OCI-LY3 (cell line): Measurements from ENCODE around the gene FGD3.
"Not testable (repeated sequence)": the region's sequence is repeated elsewhere in the genome, so short reads cannot be mapped to it uniquely, and the experiment has no call there.

ENCODE experiments used
- H2AFZ ChIP-seq: fragments of 200-600, 300-600 bp; shearing (Covaris generic); 2 replicates; pipeline ENCODE4 v1.6.0; 2014; ENCODE audit warnings: antibody characterized with exemption, low read depth, low read length
- H3K27ac ChIP-seq: fragments of 200-600, 300-600 bp; sonication (generic); 2 replicates; pipeline ENCODE4 v1.5.1; 2014; ENCODE audit warnings: mild to moderate bottlenecking, low read length, moderate library complexity, mixed read lengths
- H3K27me3 ChIP-seq: fragments of 200-600, 300-600 bp; sonication (generic); 2 replicates; pipeline ENCODE4 v1.6.1; 2014; ENCODE audit warnings: low read depth, low read length, mixed read lengths
- H3K36me3 ChIP-seq: fragments of 200-600, 300-600 bp; sonication (generic); replicated peaks from 2 replicates; pipeline ENCODE3; 2014; ENCODE audit warnings: low read depth, low read length, mixed read lengths
- H3K4me1 ChIP-seq: fragments of 300-600, 200-600 bp; sonication (generic); 2 replicates; pipeline ENCODE4 v1.6.1; 2014; ENCODE audit warnings: low read length, mixed read lengths
- H3K4me2 ChIP-seq: fragments of 200-600, 300-600 bp; sonication (generic); 2 replicates; pipeline ENCODE4 v1.6.1; 2014; ENCODE audit warnings: low read length, mixed read lengths
- H3K4me3 ChIP-seq: fragments of 300-600, 200-600 bp; sonication (generic); 2 replicates; pipeline ENCODE4 v1.5.1; 2014; ENCODE audit warnings: antibody characterized with exemption, mild to moderate bottlenecking, low read length, moderate library complexity
- H3K79me2 ChIP-seq: fragments of 300-600, 200-600 bp; shearing (Covaris generic); 2 replicates; pipeline ENCODE4 v1.6.1; 2014; ENCODE audit warnings: mild to moderate bottlenecking, low read length, mixed read lengths
- H3K9ac ChIP-seq: fragments of 300-600, 200-600 bp; shearing (Covaris generic); 2 replicates; pipeline ENCODE4 v1.6.0; 2014; ENCODE audit warnings: mild to moderate bottlenecking, low read length, moderate library complexity
- H3K9me3 ChIP-seq: fragments of 200-600, 300-600 bp; shearing (Covaris generic); 2 replicates; pipeline ENCODE4 v1.6.1; 2014; ENCODE audit warnings: low read length, mixed read lengths; ENCODE audit not compliant: insufficient read depth
- H4K20me1 ChIP-seq: fragments of 200-600, 300-600 bp; sonication (generic); 2 replicates; pipeline ENCODE4 v1.6.1; 2016; ENCODE audit warnings: low read length, mixed read lengths; ENCODE audit not compliant: insufficient read depth
- EZH2phosphoT487 ChIP-seq: fragments of 200-600 bp; shearing (Covaris generic); IDR thresholded peaks from 2 replicates; pipeline ENCODE4 v1.6.1; 2018; ENCODE audit warnings: antibody characterized with exemption, mixed run types, low read depth
- TF ChIP-seq, protein P1 (sequence below): fragments of 200-600, 300-600 bp; sonication (generic); IDR thresholded peaks from 2 replicates; pipeline ENCODE4 v1.5.1; 2014; ENCODE audit warnings: antibody characterized with exemption, low read length, low read depth

Gene FGD3

DNA sequence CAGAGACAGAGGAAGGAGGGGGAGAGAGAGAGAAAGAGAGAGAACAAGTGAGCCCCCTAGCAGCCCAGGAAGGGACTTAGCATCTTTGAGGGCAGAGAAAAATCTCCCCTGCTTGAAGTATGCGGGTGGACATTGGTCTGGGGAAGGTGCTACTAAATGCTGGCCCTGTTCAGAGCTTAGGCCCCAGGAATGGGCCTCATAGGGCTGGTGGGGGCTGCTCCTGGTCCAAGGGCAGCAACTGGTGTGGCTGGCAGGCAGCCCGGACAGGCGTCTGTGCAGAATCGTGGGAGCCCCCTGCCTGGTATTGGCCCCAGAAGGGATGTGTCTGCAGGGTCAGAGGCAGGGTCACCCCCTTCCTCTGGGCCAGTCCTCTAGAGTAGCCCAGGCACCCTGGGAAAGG, 63.4 kb downstream of the FGD3 start:
- H4K20me1 ChIP-seq: no peaks in the 10 kb centered on the region
- no peak overlapping the region for H3K9ac ChIP-seq
- no peak overlapping the region for H2AFZ ChIP-seq
- no peaks in the 10 kb centered on the region for H3K36me3 ChIP-seq
- H3K4me3 ChIP-seq: no peak overlapping the region
- no peak overlapping the region for H3K4me2 ChIP-seq
- no peaks in the 10 kb centered on the region for H3K9me3 ChIP-seq
- H3K4me1 ChIP-seq: no peaks in the 10 kb centered on the region
- H3K27me3 ChIP-seq: no peaks in the 10 kb centered on the region
- no peak for TF ChIP-seq EZH2phosphoT487
- TF ChIP-seq, protein P1, sequence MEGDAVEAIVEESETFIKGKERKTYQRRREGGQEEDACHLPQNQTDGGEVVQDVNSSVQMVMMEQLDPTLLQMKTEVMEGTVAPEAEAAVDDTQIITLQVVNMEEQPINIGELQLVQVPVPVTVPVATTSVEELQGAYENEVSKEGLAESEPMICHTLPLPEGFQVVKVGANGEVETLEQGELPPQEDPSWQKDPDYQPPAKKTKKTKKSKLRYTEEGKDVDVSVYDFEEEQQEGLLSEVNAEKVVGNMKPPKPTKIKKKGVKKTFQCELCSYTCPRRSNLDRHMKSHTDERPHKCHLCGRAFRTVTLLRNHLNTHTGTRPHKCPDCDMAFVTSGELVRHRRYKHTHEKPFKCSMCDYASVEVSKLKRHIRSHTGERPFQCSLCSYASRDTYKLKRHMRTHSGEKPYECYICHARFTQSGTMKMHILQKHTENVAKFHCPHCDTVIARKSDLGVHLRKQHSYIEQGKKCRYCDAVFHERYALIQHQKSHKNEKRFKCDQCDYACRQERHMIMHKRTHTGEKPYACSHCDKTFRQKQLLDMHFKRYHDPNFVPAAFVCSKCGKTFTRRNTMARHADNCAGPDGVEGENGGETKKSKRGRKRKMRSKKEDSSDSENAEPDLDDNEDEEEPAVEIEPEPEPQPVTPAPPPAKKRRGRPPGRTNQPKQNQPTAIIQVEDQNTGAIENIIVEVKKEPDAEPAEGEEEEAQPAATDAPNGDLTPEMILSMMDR: no peak
- no peak overlapping the region for H3K27ac ChIP-seq
- H3K79me2 ChIP-seq: no peaks in the 10 kb centered on the region

DNA sequence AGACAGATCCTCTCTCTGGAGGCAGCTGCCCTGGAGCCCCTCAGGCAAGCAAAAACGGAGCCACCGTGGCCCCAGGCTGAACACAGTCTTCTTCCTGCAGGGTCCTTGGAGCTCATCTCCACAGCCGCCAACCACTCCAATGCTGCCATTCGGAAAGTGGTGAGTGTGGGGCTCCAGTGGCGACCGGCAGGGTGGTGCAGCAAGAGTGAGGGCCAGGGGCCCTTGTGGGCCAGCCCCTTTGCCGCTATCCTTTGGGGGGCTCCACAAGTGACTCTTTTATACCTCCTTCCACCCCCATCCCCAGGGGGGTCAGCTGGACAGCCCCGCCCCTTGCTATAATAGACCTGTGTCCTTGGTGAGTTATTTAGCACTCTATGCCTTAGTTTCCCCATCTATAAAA, 63.8 kb downstream of the FGD3 start:
- H3K27ac ChIP-seq: no peak overlapping the region
- no peaks in the 10 kb centered on the region for H4K20me1 ChIP-seq

DNA sequence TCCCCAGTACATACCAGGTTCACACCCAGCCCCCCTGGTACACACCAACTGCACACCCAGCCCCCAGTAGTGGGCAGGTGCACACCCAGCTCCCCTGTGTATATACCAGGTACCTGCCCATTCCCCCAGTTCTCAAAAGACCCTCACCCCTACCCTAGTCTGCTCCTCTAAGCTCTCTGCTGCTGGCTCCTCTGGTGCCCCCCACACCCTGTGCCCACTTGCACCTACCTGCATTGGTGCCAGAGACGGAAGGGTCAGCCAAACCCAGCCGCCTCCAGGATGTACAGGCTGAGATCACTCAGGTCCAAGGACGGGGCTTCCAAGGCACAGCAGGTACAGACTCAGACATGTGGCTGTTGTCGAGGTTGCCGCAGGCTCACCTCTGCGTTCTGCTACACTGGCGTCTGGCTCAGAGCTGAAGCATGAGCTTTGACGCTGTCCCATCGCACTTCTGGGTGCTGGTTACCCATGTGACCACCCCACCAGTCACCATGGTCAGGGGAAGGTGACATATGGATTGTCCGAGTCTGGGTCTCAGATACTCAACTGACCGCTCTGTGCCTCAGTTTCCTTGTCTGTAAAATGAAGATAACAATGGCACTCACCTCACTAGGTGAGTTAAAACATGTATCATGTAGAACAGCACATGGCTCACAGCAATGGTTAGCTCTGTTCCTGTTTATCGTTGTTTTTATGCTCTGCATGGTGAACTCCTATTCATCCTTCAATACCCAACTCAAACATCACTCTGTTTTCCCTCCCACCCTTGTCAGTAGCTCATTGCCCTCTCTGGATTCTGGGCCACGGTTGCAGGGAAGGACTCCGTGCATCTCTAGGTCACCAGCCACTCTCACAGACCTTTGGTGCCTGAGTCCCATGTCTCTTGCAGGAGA, 65.9 kb downstream of the FGD3 start:
- no peak overlapping the region for H3K9ac ChIP-seq
- H3K9me3 ChIP-seq: no peaks in the 10 kb centered on the region
- H2AFZ ChIP-seq: no peak overlapping the region
- H3K4me2 ChIP-seq: no peak overlapping the region
- H3K36me3 ChIP-seq: no peaks in the 10 kb centered on the region
- H3K4me3 ChIP-seq: no peak overlapping the region
- no peak overlapping the region for H3K27ac ChIP-seq
- H3K79me2 ChIP-seq: no peaks in the 10 kb centered on the region
- no peaks in the 10 kb centered on the region for H4K20me1 ChIP-seq
- no peak for TF ChIP-seq EZH2phosphoT487
- TF ChIP-seq, protein P1: no peak
- no peaks in the 10 kb centered on the region for H3K4me1 ChIP-seq
- H3K27me3 ChIP-seq: no peaks in the 10 kb centered on the region

More for the DNA sequence above, 63.8 kb downstream of the FGD3 start:
- Histone ChIP-seq H3K36me3 (no peaks in the 10 kb centered on the region), H3K27me3 (no peaks in the 10 kb centered on the region), H3K9me3 (no peaks in the 10 kb centered on the region), H3K9ac (no peak overlapping the region), H3K4me3 (no peak overlapping the region), H3K4me2 (no peak overlapping the region), H2AFZ (no peak overlapping the region), H3K4me1 (no peaks in the 10 kb centered on the region), H3K79me2 (no peaks in the 10 kb centered on the region)
- TF ChIP-seq, protein P1: no peak
- TF ChIP-seq EZH2phosphoT487: no peak

DNA sequence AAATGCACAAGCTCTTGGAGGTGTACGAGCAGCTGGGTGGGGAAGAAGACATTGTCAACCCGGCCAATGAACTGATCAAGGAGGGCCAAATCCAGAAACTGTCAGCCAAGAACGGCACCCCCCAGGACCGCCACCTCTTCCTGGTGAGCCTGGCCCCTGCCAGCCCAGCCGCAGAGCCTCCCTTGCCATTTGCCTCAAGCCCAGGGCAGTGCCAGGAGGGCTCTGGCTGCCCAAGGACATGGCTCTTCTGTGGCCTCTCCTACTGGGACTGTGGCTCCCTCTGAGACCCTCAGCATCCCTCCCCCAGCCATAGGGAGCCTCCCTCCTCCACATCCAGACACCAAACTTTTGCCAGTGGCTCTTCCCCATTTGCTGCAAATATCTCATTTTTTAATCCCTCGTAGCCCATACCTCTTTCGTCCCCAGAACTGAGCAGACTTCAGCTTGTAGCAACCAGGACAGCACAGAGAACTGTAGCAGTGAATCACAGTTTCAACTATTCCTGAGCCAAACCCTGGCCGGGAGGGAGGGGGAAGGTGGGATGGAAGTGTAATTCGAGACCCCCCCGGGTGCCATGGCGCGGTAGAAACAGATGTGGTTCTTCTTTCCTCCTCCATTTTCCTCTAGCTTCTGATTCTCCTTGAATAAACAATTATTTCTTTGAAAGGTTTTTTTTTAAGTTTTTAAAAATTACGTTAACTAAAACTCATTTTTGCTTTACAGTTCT, 66.7 kb downstream of the FGD3 start:
- Histone ChIP-seq H4K20me1 (no peaks in the 10 kb centered on the region), H3K4me2 (no peak overlapping the region), H3K36me3 (no peaks in the 10 kb centered on the region), H3K27me3 (no peaks in the 10 kb centered on the region), H3K4me3 (no peak overlapping the region), H2AFZ (no peak overlapping the region), H3K4me1 (no peaks in the 10 kb centered on the region), H3K9ac (no peak overlapping the region), H3K27ac (no peak overlapping the region), H3K9me3 (no peaks in the 10 kb centered on the region), H3K79me2 (no peaks in the 10 kb centered on the region)
- TF ChIP-seq, protein P1: no peak
- no peak for TF ChIP-seq EZH2phosphoT487

DNA sequence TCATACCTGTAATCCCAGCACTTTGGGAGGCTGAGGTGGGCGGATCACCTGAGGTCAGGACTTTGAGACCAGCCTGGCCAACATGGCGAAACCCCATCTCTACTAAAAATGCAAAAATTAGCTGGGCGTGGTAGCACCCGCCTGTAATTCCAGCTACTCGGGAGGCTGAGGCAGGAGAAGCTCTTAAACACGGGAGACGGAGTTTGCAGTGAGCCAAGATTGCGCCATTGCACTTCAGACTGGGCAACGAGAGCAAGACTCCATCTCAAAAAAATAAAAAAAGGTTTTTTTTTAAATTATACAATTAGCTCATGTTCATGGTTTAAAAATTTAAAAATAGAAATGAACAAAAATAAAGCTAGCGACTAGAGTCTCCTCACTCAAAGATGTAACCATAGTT, 67.9 kb downstream of the FGD3 start:
- H3K9me3 ChIP-seq: not testable (repeated sequence)

More for the DNA sequence above, 67.9 kb downstream of the FGD3 start:
- not testable (repeated sequence) for H2AFZ ChIP-seq, H3K4me2 ChIP-seq, H3K4me1 ChIP-seq, H3K79me2 ChIP-seq, H3K9ac ChIP-seq, H4K20me1 ChIP-seq, H3K27ac ChIP-seq, H3K27me3 ChIP-seq, H3K36me3 ChIP-seq, H3K4me3 ChIP-seq
